Stimulated activated CD4-positive, alpha-beta T cell treated with anti-CD3 and anti-CD28 coated beads, Interleukin-4, amount 100 ng/mL, for 4 hours (primary cell): ENCODE data around the gene CYP19A1.

Source experiments
- DNase-seq, 2 experiments: peaks; one replicate each; pipeline ENCODE4 v3.0.0-alpha.2; 2020

CYP19A1 gene

GRCh38 chr15:51338496-51338895 is at the start of gene CYP19A1:
Gene CYP19A1, minus strand, starts transcription at chr15:51338596. Its CDS starts 95,684 bp downstream, at chr15:51242912.
- DNase-seq, result no peak

- no peak for DNase-seq
Observed at GRCh38 chr15:51387699-51388041, 49.3 kb upstream of the CYP19A1 start.

- DNase-seq, result no peak
Observed at GRCh38 chr15:51386960-51387698, 48.7 kb upstream of the CYP19A1 start.

- no peak for DNase-seq
Observed at GRCh38 chr15:51386486-51386885, 48.1 kb upstream of the CYP19A1 start.

- no peak for DNase-seq
Observed at GRCh38 chr15:51386029-51386428, 47.6 kb upstream of the CYP19A1 start.

GRCh38 chr15:51382787-51383186 is 44.4 kb upstream of the CYP19A1 start:
- DNase-seq, result no peak

GRCh38 chr15:51380999-51381806 is 42.8 kb upstream of the CYP19A1 start:
- no peak for DNase-seq

- DNase-seq, result no peak
Observed at GRCh38 chr15:51379390-51379789, 41.0 kb upstream of the CYP19A1 start.

- DNase-seq, result no peak
Observed at GRCh38 chr15:51378406-51378805, 40.0 kb upstream of the CYP19A1 start.

GRCh38 chr15:51377038-51377786 is 38.8 kb upstream of the CYP19A1 start:
- DNase-seq, result no peak

GRCh38 chr15:51375966-51376640 is 37.7 kb upstream of the CYP19A1 start:
- DNase-seq, result no peak

GRCh38 chr15:51374131-51374530 is 35.7 kb upstream of the CYP19A1 start:
- no peak for DNase-seq

GRCh38 chr15:51371266-51371665 is 32.9 kb upstream of the CYP19A1 start:
- DNase-seq, result no peak

- DNase-seq, result no peak
Observed at GRCh38 chr15:51369451-51369761, 31.0 kb upstream of the CYP19A1 start.

- no peak for DNase-seq
Observed at GRCh38 chr15:51368751-51369450, 30.5 kb upstream of the CYP19A1 start.

GRCh38 chr15:51368307-51368706 is 29.9 kb upstream of the CYP19A1 start:
- DNase-seq, result no peak

GRCh38 chr15:51367322-51367976 is 29.1 kb upstream of the CYP19A1 start:
- DNase-seq, result no peak

- no peak for DNase-seq
Observed at GRCh38 chr15:51366920-51367319, 28.5 kb upstream of the CYP19A1 start.

- DNase-seq, result no peak
Observed at GRCh38 chr15:51366071-51366470, 27.7 kb upstream of the CYP19A1 start.

GRCh38 chr15:51365417-51365816 is 27.0 kb upstream of the CYP19A1 start:
- DNase-seq, result no peak

- DNase-seq, result no peak
Observed at GRCh38 chr15:51363383-51363782, 25.0 kb upstream of the CYP19A1 start.

GRCh38 chr15:51359981-51360380 is 21.6 kb upstream of the CYP19A1 start:
- no peak for DNase-seq
